T-helper 17 cell (primary cell): ENCODE results near the gene ACP2. TPM values are rescaled to one million over a fixed set of nuclear protein-coding genes. Genes with fewer than 3 reads are reported as not detected.

Experiments used
- ATAC-seq: fragments of 150-1000 bp; cut with Tn5 transposase; 2 replicates; pipeline ENCODE4 v1.10.0; 2021; ENCODE audit warnings: mild to moderate bottlenecking, moderate library complexity
- DNase-seq, 3 donors: peaks; one replicate each; pipeline versions ENCODE4 v3.0.0 to v3.0.0-alpha.2; 2020 to 2021
- H3K9me3 ChIP-seq: one replicate; pipeline ENCODE4 v1.7.0; 2013; ENCODE audit warnings: low read length, mild to moderate bottlenecking; ENCODE audit not compliant: control insufficient read depth, poor library complexity, severe bottlenecking
- H3K27ac Mint-ChIP-seq: one replicate; pipeline ENCODE4 v1.8.0; 2022; ENCODE audit warnings: mild to moderate bottlenecking, moderate library complexity, mixed read lengths
- H3K27me3 Mint-ChIP-seq: one replicate; pipeline ENCODE4 v1.8.0; 2022; ENCODE audit warnings: mixed read lengths
- H3K36me3 Mint-ChIP-seq: one replicate; pipeline ENCODE4 v1.8.0; 2022; ENCODE audit warnings: low read depth, mixed read lengths
- H3K4me1 Mint-ChIP-seq: one replicate; pipeline ENCODE4 v1.8.0; 2022; ENCODE audit warnings: mild to moderate bottlenecking, mixed read lengths
- H3K4me3 Mint-ChIP-seq: one replicate; pipeline ENCODE4 v1.8.0; 2022; ENCODE audit warnings: mild to moderate bottlenecking, moderate library complexity, mixed read lengths
- total RNA-seq, 4 donors: library from RNA in 2 of 4; stranded (reverse) in 2 of 4; gene quantifications; one replicate each; pipeline ENCODE4 v1.2.3 and lab custom pipeline; 2022 to 2026

ACP2 gene
- total RNA-seq, 2 donors from 2014 or later: 19.6 to 23.1 TPM

GRCh38 chr11:47274495-47275235, 26.1 kb upstream of the ACP2 start:
- Mint-ChIP-seq H3K36me3 (no peaks in the 10 kb centered on the region), H3K4me1 (peaks cover 29% of the 10 kb centered on the region), H3K27ac (peak overlapping the region; percentile 56), H3K4me3 (no peak overlapping the region), H3K27me3 (no peaks in the 10 kb centered on the region)
- H3K9me3 ChIP-seq: no peaks in the 10 kb centered on the region
- no peak for ATAC-seq
- DNase-seq: no peak

GRCh38 chr11:47272706-47273105, 24.1 kb upstream of the ACP2 start:
- peak overlapping the region; percentile 36 for H3K4me3 Mint-ChIP-seq
- H3K27me3 Mint-ChIP-seq: no peaks in the 10 kb centered on the region
- H3K27ac Mint-ChIP-seq: peak overlapping the region; percentile 56
- peaks cover 43% of the 10 kb centered on the region for H3K4me1 Mint-ChIP-seq
- no peaks in the 10 kb centered on the region for H3K9me3 ChIP-seq
- DNase-seq (no peak), ATAC-seq (no peak)
- H3K36me3 Mint-ChIP-seq: no peaks in the 10 kb centered on the region

- Mint-ChIP-seq H3K36me3 (no peaks in the 10 kb centered on the region), H3K27ac (peak overlapping the region; percentile 93), H3K4me1 (peaks cover 43% of the 10 kb centered on the region), H3K4me3 (peak overlapping the region; percentile 75), H3K27me3 (no peaks in the 10 kb centered on the region)
- no peaks in the 10 kb centered on the region for H3K9me3 ChIP-seq
- no peak for ATAC-seq
- DNase-seq: no peak
Measured at GRCh38 chr11:47271961-47272661, 23.5 kb upstream of the ACP2 start.

GRCh38 chr11:47271328-47271727, 22.7 kb upstream of the ACP2 start:
- no peaks in the 10 kb centered on the region for H3K36me3 Mint-ChIP-seq
- H3K27me3 Mint-ChIP-seq: no peaks in the 10 kb centered on the region
- H3K4me3 Mint-ChIP-seq: peak overlapping the region; percentile 92
- DNase-seq (no peak), ATAC-seq (no peak)
- H3K4me1 Mint-ChIP-seq: peaks cover 42% of the 10 kb centered on the region
- H3K9me3 ChIP-seq: no peaks in the 10 kb centered on the region
- H3K27ac Mint-ChIP-seq: peak overlapping the region; percentile 93

- H3K36me3 Mint-ChIP-seq: no peaks in the 10 kb centered on the region
- H3K27ac Mint-ChIP-seq: peak overlapping the region; percentile 93
- H3K9me3 ChIP-seq: no peaks in the 10 kb centered on the region
- H3K4me1 Mint-ChIP-seq: peaks cover 38% of the 10 kb centered on the region
- no peaks in the 10 kb centered on the region for H3K27me3 Mint-ChIP-seq
- DNase-seq: peak in 2 of 3 donors; percentile 15
- H3K4me3 Mint-ChIP-seq: peak overlapping the region; percentile 92
- no peak for ATAC-seq
Measured at GRCh38 chr11:47270331-47271271, 22.0 kb upstream of the ACP2 start.

- H3K36me3 Mint-ChIP-seq: no peaks in the 10 kb centered on the region
- no peaks in the 10 kb centered on the region for H3K27me3 Mint-ChIP-seq
- no peaks in the 10 kb centered on the region for H3K9me3 ChIP-seq
- H3K4me1 Mint-ChIP-seq: peaks cover 39% of the 10 kb centered on the region
- peak; percentile 90 to 92 (median 92) for DNase-seq
- H3K4me3 Mint-ChIP-seq: peak within 1 kb of the TSS; percentile 92
- ATAC-seq: peak; percentile 84
- H3K27ac Mint-ChIP-seq: peak within 1 kb of the TSS; percentile 98
Measured at GRCh38 chr11:47269829-47270305, 21.3 kb upstream of the ACP2 start, which contains the start of gene MADD. Gene MADD, plus strand, starts transcription at chr11:47270133.

GRCh38 chr11:47269002-47269828, 20.6 kb upstream of the ACP2 start:
- peak overlapping the region; percentile 98 for H3K27ac Mint-ChIP-seq
- H3K4me1 Mint-ChIP-seq: peaks cover 39% of the 10 kb centered on the region

GRCh38 chr11:47268448-47269001, 19.9 kb upstream of the ACP2 start:
- Mint-ChIP-seq H3K27ac (peak overlapping the region; percentile 98), H3K4me1 (peaks cover 37% of the 10 kb centered on the region), H3K4me3 (peak overlapping the region; percentile 92), H3K36me3 (no peaks in the 10 kb centered on the region), H3K27me3 (no peaks in the 10 kb centered on the region)
- no peaks in the 10 kb centered on the region for H3K9me3 ChIP-seq
- DNase-seq (no peak), ATAC-seq (no peak)

More at GRCh38 chr11:47269002-47269828, 20.6 kb upstream of the ACP2 start:
- Mint-ChIP-seq H3K27me3 (no peaks in the 10 kb centered on the region), H3K36me3 (no peaks in the 10 kb centered on the region), H3K4me3 (peak overlapping the region; percentile 92)
- no peaks in the 10 kb centered on the region for H3K9me3 ChIP-seq
- DNase-seq (peak; percentile 77 to 81 (median 81)), ATAC-seq (peak; percentile 69)

- H3K9me3 ChIP-seq: no peaks in the 10 kb centered on the region
- H3K27ac Mint-ChIP-seq: peak overlapping the region; percentile 98
- no peaks in the 10 kb centered on the region for H3K36me3 Mint-ChIP-seq
- ATAC-seq: no peak
- H3K4me1 Mint-ChIP-seq: peaks cover 36% of the 10 kb centered on the region
- H3K27me3 Mint-ChIP-seq: no peaks in the 10 kb centered on the region
- DNase-seq: no peak
- H3K4me3 Mint-ChIP-seq: peak overlapping the region; percentile 92
Measured at GRCh38 chr11:47267876-47268275, 19.3 kb upstream of the ACP2 start.

- H3K27ac Mint-ChIP-seq: no peak overlapping the region
- H3K9me3 ChIP-seq: no peaks in the 10 kb centered on the region
- DNase-seq (no peak), ATAC-seq (no peak)
- no peak overlapping the region for H3K4me3 Mint-ChIP-seq
- H3K27me3 Mint-ChIP-seq: no peaks in the 10 kb centered on the region
- no peaks in the 10 kb centered on the region for H3K36me3 Mint-ChIP-seq
- H3K4me1 Mint-ChIP-seq: peaks cover 16% of the 10 kb centered on the region
Measured at GRCh38 chr11:47264521-47264920, 15.9 kb upstream of the ACP2 start.

- DNase-seq (no peak), ATAC-seq (no peak)
- H3K4me3 Mint-ChIP-seq: no peak overlapping the region
- H3K36me3 Mint-ChIP-seq: no peaks in the 10 kb centered on the region
- H3K9me3 ChIP-seq: no peaks in the 10 kb centered on the region
- H3K4me1 Mint-ChIP-seq: peaks cover 17% of the 10 kb centered on the region
- H3K27me3 Mint-ChIP-seq: no peaks in the 10 kb centered on the region
- no peak overlapping the region for H3K27ac Mint-ChIP-seq
Measured at GRCh38 chr11:47264119-47264518, 15.5 kb upstream of the ACP2 start.

- ATAC-seq: no peak
Measured at GRCh38 chr11:47261291-47261800, 12.7 kb upstream of the ACP2 start.

More at GRCh38 chr11:47261291-47261800, 12.7 kb upstream of the ACP2 start:
- no peak for DNase-seq
- H3K9me3 ChIP-seq: no peaks in the 10 kb centered on the region
- no peaks in the 10 kb centered on the region for H3K27me3 Mint-ChIP-seq
- H3K4me3 Mint-ChIP-seq: no peak overlapping the region
- no peaks in the 10 kb centered on the region for H3K36me3 Mint-ChIP-seq
- H3K4me1 Mint-ChIP-seq: peaks cover 8% of the 10 kb centered on the region
- no peak overlapping the region for H3K27ac Mint-ChIP-seq
